Rectal smooth muscle tissue (tissue), 1 donor: ENCODE measurements around the gene OR2A12.
"Not testable (repeated sequence)": the region's sequence is repeated elsewhere in the genome, so short reads cannot be mapped to it uniquely, and the experiment has no call there.

Experiments used
- H3K27ac ChIP-seq: one replicate; pipeline ENCODE4 v1.7.0; 2013; ENCODE audit warnings: low read depth, low read length, inconsistent platforms
- H3K27me3 ChIP-seq: one replicate; pipeline ENCODE4 v1.7.0; 2013; ENCODE audit warnings: low read length; ENCODE audit not compliant: control insufficient read depth, insufficient read depth
- H3K36me3 ChIP-seq: one replicate; pipeline ENCODE4 v1.7.0; 2013; ENCODE audit warnings: low read length; ENCODE audit not compliant: control insufficient read depth, insufficient read depth
- H3K4me1 ChIP-seq: one replicate; pipeline ENCODE4 v1.7.0; 2013; ENCODE audit warnings: low read length; ENCODE audit not compliant: control insufficient read depth, insufficient read depth
- H3K4me3 ChIP-seq: one replicate; pipeline ENCODE4 v1.7.0; 2013; ENCODE audit warnings: low read length
- H3K9ac ChIP-seq: one replicate; pipeline ENCODE4 v1.7.0; 2013; ENCODE audit warnings: low read length

OR2A12 gene

DNA sequence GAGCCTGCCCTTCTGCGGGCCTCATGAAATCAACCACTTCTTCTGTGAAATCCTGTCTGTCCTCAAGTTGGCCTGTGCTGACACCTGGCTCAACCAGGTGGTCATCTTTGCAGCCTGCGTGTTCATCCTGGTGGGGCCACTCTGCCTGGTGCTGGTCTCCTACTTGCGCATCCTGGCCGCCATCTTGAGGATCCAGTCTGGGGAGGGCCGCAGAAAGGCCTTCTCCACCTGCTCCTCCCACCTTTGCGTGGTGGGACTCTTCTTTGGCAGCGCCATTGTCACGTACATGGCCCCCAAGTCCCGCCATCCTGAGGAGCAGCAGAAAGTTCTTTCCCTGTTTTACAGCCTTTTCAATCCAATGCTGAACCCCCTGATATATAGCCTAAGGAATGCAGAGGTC is 43.5 kb downstream of the OR2A12 start:
- H3K27ac ChIP-seq, H3K4me1 ChIP-seq, H3K36me3 ChIP-seq, H3K27me3 ChIP-seq, H3K4me3 ChIP-seq, H3K9ac ChIP-seq: not testable (repeated sequence)

DNA sequence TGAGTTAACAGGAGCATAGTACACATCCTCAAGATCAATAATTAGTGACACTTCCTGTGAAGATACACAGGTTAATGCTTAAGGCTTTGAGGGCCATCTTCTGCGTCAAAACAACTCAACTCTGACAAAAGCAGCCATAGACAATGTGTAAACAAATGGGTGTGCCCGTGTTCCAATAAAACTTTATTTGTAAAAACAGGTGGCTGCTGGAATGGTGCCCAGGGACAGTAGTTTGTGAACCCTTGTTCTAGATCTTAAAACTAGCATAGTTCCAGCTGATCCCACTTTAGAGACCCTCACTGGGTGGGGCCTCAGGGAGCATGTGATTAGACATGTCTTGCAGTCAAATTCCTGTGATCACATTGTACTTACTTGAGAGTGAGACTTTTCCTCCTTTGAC is 44.7 kb downstream of the OR2A12 start:
- Histone ChIP-seq H3K36me3 (no peaks in the 10 kb centered on the region), H3K9ac (no peak overlapping the region), H3K4me1 (no peaks in the 10 kb centered on the region), H3K27ac (no peak overlapping the region), H3K4me3 (no peak overlapping the region), H3K27me3 (no peaks in the 10 kb centered on the region)

DNA sequence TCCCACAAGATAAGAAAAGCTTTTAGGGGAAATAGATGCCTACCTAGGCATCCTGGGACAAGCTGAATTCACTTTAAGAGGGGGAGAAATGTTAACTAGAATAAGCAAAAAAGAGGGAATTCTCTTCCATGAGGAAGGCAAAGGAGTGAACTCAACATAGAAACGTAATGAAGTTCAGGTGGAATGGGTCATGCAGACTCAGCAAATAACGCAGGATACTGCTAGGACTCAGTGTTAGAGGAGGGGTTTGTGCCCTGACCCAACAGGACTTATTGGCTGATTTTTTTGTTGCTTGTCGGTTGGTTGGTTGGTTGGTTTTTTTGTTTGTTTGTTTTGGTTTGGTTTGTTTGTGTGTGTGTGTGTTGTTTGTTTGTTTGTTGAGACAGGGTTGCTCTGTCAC is 46.2 kb downstream of the OR2A12 start:
- Histone ChIP-seq H3K4me3 (no peak overlapping the region), H3K27ac (no peak overlapping the region), H3K27me3 (no peaks in the 10 kb centered on the region), H3K36me3 (no peaks in the 10 kb centered on the region), H3K4me1 (no peaks in the 10 kb centered on the region), H3K9ac (no peak overlapping the region)

DNA sequence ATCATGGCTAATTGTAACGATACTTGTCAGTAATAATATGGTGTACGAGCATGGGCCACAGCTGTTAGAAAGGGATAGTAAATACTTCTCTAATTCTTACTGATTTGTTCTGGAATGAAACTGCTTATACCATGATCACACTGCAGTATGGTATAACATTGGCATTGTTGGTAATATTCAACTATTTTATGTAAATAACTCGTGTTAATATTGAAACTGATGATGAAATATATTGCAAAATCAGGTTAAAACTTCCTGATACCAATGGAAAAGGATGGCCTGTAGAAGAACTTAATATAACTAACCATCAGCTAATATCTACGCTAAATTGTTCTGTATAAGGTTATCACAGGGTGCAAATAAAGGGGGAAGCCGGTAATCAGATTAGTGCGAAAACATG is 47.2 kb downstream of the OR2A12 start:
- no peaks in the 10 kb centered on the region for H3K4me1 ChIP-seq
- no peak overlapping the region for H3K4me3 ChIP-seq
- no peak overlapping the region for H3K27ac ChIP-seq
- no peaks in the 10 kb centered on the region for H3K36me3 ChIP-seq
- no peak overlapping the region for H3K9ac ChIP-seq
- H3K27me3 ChIP-seq: no peaks in the 10 kb centered on the region

DNA sequence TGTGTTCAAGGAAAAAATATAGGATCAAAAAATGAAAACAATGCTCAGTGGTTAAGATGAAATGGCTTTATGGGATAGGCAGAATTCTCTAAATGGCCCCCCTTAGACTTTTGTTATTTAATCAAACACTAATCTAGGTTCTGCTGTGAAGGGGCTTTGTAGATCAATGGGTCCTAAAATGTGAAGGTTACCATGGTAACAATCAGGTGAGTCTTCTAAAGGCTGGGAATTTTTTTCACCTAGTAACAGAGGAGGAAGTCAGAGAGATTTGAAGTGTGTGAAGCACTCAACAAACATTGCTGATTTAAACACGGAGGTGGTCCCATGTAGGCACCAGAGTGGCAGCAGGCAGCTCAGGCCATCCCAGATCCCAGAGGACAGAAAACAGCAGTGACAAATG is 48.0 kb downstream of the OR2A12 start:
- Histone ChIP-seq H3K36me3 (no peaks in the 10 kb centered on the region), H3K27me3 (no peaks in the 10 kb centered on the region), H3K4me3 (no peak overlapping the region), H3K4me1 (no peaks in the 10 kb centered on the region), H3K27ac (no peak overlapping the region), H3K9ac (no peak overlapping the region)

DNA sequence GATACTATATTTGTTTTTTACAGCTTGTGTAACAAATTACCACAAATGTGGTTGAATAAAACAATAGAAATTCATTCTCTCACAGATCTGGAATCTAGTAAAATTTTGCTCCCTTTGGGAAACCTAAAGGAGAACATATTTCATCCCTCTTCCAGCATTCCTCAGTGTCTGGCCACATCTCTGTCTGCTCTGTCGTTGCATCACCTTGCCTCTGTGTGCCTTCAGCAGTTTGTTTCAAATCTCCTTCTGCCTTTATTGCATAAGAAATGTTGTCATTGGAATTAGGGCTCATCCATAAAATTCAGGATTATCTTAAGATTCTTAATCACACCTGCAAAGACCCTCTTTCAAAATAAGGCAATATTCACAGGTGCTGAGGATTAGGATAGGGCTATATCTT is 51.4 kb downstream of the OR2A12 start:
- H3K27ac ChIP-seq: no peak overlapping the region
- no peaks in the 10 kb centered on the region for H3K36me3 ChIP-seq
- H3K27me3 ChIP-seq: no peaks in the 10 kb centered on the region
- no peak overlapping the region for H3K9ac ChIP-seq
- H3K4me1 ChIP-seq: no peaks in the 10 kb centered on the region
- no peak overlapping the region for H3K4me3 ChIP-seq

DNA sequence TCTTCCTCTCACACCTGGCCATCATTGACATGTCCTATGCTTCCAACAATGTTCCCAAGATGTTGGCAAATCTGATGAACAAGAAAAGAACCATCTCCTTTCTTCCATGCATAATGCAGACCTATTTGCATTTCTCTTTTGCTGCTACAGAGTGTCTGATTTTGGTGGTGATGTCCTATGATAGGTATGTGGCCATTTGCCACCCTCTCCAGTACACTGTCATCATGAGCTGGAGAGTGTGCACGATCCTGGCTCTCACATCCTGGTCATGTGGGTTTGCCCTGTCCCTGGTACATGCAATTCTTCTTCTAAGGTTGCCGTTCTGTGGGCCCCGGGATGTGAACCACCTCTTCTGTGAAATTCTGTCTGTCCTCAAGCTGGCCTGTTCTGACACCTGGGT is 56.1 kb downstream of the OR2A12 start:
- Histone ChIP-seq H3K9ac (no peak overlapping the region), H3K27ac (no peak overlapping the region), H3K27me3 (no peaks in the 10 kb centered on the region), H3K4me3 (no peak overlapping the region), H3K36me3 (no peaks in the 10 kb centered on the region), H3K4me1 (no peaks in the 10 kb centered on the region)

DNA sequence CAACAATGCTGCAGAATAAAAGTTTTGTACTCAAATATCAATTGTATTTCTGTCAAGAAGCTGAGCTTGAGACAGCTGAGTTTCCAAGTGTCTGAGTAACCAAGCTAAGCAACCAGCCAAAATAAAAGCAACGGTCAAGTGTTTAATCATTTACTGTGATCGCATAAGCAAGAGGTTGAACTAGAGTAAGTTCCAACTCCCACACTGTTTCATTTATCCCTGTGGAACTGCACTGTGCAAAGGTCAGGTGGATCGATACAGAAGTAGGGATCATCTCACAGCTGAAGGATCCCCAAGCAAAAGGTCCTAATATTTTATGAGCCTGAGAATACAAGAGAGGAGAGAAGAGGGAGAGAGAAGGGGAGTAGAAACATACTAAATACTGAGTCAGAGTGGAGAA is 58.3 kb downstream of the OR2A12 start:
- Histone ChIP-seq H3K27me3 (no peaks in the 10 kb centered on the region), H3K4me3 (no peak overlapping the region), H3K27ac (no peak overlapping the region), H3K4me1 (no peaks in the 10 kb centered on the region), H3K36me3 (no peaks in the 10 kb centered on the region), H3K9ac (no peak overlapping the region)

DNA sequence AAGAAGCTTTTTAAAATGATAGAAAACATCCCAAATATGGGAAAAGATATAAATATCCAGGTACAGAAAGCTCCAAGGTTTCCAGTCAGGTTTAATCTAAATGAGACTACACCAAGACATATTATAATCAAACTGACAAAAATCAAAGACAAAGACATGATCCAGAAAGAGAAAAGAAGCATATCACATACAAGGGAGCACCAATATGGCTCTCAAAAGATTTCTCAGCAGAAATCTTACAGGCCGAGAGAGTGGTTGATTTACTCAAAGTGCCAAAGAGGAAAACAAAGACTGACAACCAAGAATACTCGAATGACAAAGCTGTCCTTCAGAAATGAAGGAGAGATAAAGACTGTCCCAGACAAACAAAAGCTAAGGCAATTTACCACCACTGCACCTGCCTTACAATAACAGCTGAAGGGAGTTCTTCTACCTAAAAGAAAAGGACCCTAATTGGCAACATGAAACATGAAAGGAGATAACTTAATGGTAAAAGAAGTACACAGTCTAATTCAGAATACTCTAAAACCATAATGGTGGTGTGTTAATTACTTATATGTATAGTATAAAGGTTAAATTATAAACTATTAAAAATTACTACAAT is 62.2 kb downstream of the OR2A12 start:
- Histone ChIP-seq H3K27ac (no peak overlapping the region), H3K9ac (no peak overlapping the region)

More for the DNA sequence above, 62.2 kb downstream of the OR2A12 start:
- no peaks in the 10 kb centered on the region for H3K4me1 ChIP-seq
- no peaks in the 10 kb centered on the region for H3K36me3 ChIP-seq
- H3K4me3 ChIP-seq: no peak overlapping the region
- H3K27me3 ChIP-seq: no peaks in the 10 kb centered on the region
